HG03439 (cell line): Measurements from ENCODE around the gene ADAMTS17.

Experiments used
- ATAC-seq: cut with Tn5 transposase; IDR thresholded peaks from one replicate; pipeline ENCODE4 v1.9.1; 2021; ENCODE audit warnings: mild to moderate bottlenecking, moderate library complexity; ENCODE audit not compliant: unreplicated experiment

The ADAMTS17 gene

GRCh38 chr15:100143378-100143777, 198.4 kb downstream of the ADAMTS17 start:
- no peak for ATAC-seq

- ATAC-seq, result no peak
Measured at GRCh38 chr15:100141311-100142001, 200.3 kb downstream of the ADAMTS17 start.

- no peak for ATAC-seq
Measured at GRCh38 chr15:100140527-100141308, 201.1 kb downstream of the ADAMTS17 start.

- ATAC-seq, result no peak
Measured at GRCh38 chr15:100134586-100134985, 207.2 kb downstream of the ADAMTS17 start.

GRCh38 chr15:100134089-100134583, 207.6 kb downstream of the ADAMTS17 start:
- no peak for ATAC-seq

- ATAC-seq, result no peak
Measured at GRCh38 chr15:100133001-100133400, 208.8 kb downstream of the ADAMTS17 start.

- no peak for ATAC-seq
Measured at GRCh38 chr15:100132309-100132708, 209.5 kb downstream of the ADAMTS17 start.

GRCh38 chr15:100131321-100132224, 210.2 kb downstream of the ADAMTS17 start:
- no peak for ATAC-seq

GRCh38 chr15:100129677-100130076, 212.1 kb downstream of the ADAMTS17 start:
- no peak for ATAC-seq

- ATAC-seq, result no peak
Measured at GRCh38 chr15:100125401-100126191, 216.2 kb downstream of the ADAMTS17 start.

- ATAC-seq, result no peak
Measured at GRCh38 chr15:100124936-100125335, 216.8 kb downstream of the ADAMTS17 start.

- no peak for ATAC-seq
Measured at GRCh38 chr15:100124361-100124760, 217.4 kb downstream of the ADAMTS17 start.

- ATAC-seq, result no peak
Measured at GRCh38 chr15:100123611-100124010, 218.2 kb downstream of the ADAMTS17 start.

GRCh38 chr15:100121285-100121684, 220.5 kb downstream of the ADAMTS17 start:
- ATAC-seq, result no peak

- ATAC-seq, result no peak
Measured at GRCh38 chr15:100120111-100120510, 221.7 kb downstream of the ADAMTS17 start.

- ATAC-seq, result no peak
Measured at GRCh38 chr15:100118546-100118945, 223.2 kb downstream of the ADAMTS17 start.

GRCh38 chr15:100116416-100117190, 225.2 kb downstream of the ADAMTS17 start:
- ATAC-seq, result no peak

GRCh38 chr15:100115711-100116090, 226.1 kb downstream of the ADAMTS17 start:
- ATAC-seq, result no peak

- no peak for ATAC-seq
Measured at GRCh38 chr15:100115066-100115710, 226.6 kb downstream of the ADAMTS17 start.
